ENCODE data around the gene LRWD1. TPM values are rescaled to one million over a fixed set of nuclear protein-coding genes. Genes with fewer than 3 reads are reported as not detected.
"Not testable (repeated sequence)": the region's sequence is repeated elsewhere in the genome, so short reads cannot be mapped to it uniquely, and the experiment has no call there.

The LRWD1 gene
- total and polyA plus RNA-seq, 12 donors, result 7.3 to 48.9 (median 24.4) TPM

GRCh38 chr7:102471791-102472125 lies 7.0 kb downstream of the LRWD1 start:
- H3K36me3 ChIP-seq (replicated peaks in 1 of 2), result peaks cover 0 to 22% of the 10 kb centered on the region in 2 donors
- no peaks in the 10 kb centered on the region for H3K9me3 ChIP-seq (replicated peaks in 1 of 3)
- TF ChIP-seq POLR2A (IDR thresholded peaks at IDR 0.05) (no peak), CTCF (IDR thresholded peaks at IDR 0.05) (no peak)
- WGBS, 4 donors, result 60 to 92% (median 88%) methylated on average over 1 to 6 of the region's 6 CpGs
- intact Hi-C loops (cut with DNase I), result no loop called here
- no peak overlapping the region for H3K27ac ChIP-seq
- peaks cover 8 to 21% of the 10 kb centered on the region in 2 donors for H3K4me1 ChIP-seq (replicated peaks in 1 of 2)
- no peak overlapping the region for H3K4me3 ChIP-seq
- DNase-seq, result peak in 3 of 7 donors; percentile 0 to 11 (median 4)
- no peaks in the 10 kb centered on the region for H3K27me3 ChIP-seq

GRCh38 chr7:102472126-102473041 lies 7.6 kb downstream of the LRWD1 start:
- Histone ChIP-seq H3K4me3 (no peak overlapping the region), H3K36me3 (replicated peaks in 1 of 2) (peaks cover 0 to 22% of the 10 kb centered on the region in 2 donors), H3K27ac (no peak overlapping the region), H3K9me3 (replicated peaks in 1 of 3) (no peaks in the 10 kb centered on the region), H3K4me1 (replicated peaks in 1 of 2) (peaks cover 8 to 18% of the 10 kb centered on the region in 2 donors), H3K27me3 (no peaks in the 10 kb centered on the region)
- DNase-seq, result peak in 4 of 7 donors; percentile 7 to 51 (median 20)
- TF ChIP-seq CTCF (IDR thresholded peaks at IDR 0.05) (no peak), POLR2A (IDR thresholded peaks at IDR 0.05) (no peak)
- intact Hi-C loops (cut with DNase I), result no loop called here
- 75 to 91% (median 80%) methylated on average over 7 to 31 of the region's 31 CpGs for WGBS, 4 donors

GRCh38 chr7:102473271-102473991 lies 8.6 kb downstream of the LRWD1 start:
- Histone ChIP-seq H3K27me3 (no peaks in the 10 kb centered on the region), H3K4me3 (no peak overlapping the region), H3K9me3 (replicated peaks in 1 of 3) (no peaks in the 10 kb centered on the region), H3K27ac (no peak overlapping the region), H3K36me3 (replicated peaks in 1 of 2) (peaks cover 0 to 22% of the 10 kb centered on the region in 2 donors), H3K4me1 (replicated peaks in 1 of 2) (peaks cover 8 to 11% of the 10 kb centered on the region in 2 donors)
- intact Hi-C loops (cut with DNase I), result no loop called here
- peak in 5 of 7 donors; percentile 5 to 50 (median 30) for DNase-seq
- WGBS, 4 donors, result 79 to 91% (median 84%) methylated on average over 14 to 23 of the region's 23 CpGs
- TF ChIP-seq POLR2A (IDR thresholded peaks at IDR 0.05), result no peak
- no peak for TF ChIP-seq CTCF (IDR thresholded peaks at IDR 0.05)

- WGBS, 4 donors, result 85 to 88% methylated on average over 8 to 9 of the region's 14 CpGs; no CpG with 5 or more reads in 2 of the 4 donors
- peaks cover 0 to 22% of the 10 kb centered on the region in 2 donors for H3K36me3 ChIP-seq (replicated peaks in 1 of 2)
- H3K27me3 ChIP-seq; H3K9me3 ChIP-seq (replicated peaks in 1 of 3); intact Hi-C loops (cut with DNase I); H3K27ac ChIP-seq; H3K4me3 ChIP-seq; H3K4me1 ChIP-seq (replicated peaks in 1 of 2): not testable (repeated sequence)
- peak in 5 of 7 donors; percentile 0 to 39 (median 5) for DNase-seq
Observed at GRCh38 chr7:102474116-102474515, 9.3 kb downstream of the LRWD1 start.

GRCh38 chr7:102474736-102475435 lies 10.1 kb downstream of the LRWD1 start:
- 78 to 90% (median 80%) methylated on average over 1 to 9 of the region's 19 CpGs for whole genome bisulfite sequencing, 4 donors
- H3K27me3 ChIP-seq; H3K4me3 ChIP-seq; intact Hi-C loops (cut with DNase I); H3K4me1 ChIP-seq (replicated peaks in 1 of 2); H3K9me3 ChIP-seq (replicated peaks in 1 of 3): not testable (repeated sequence)
- peak in 6 of 7 donors; percentile 10 to 49 (median 35) for DNase-seq
- Histone ChIP-seq H3K27ac (peak overlapping the region in 1 of 5 donors; percentile 22), H3K36me3 (replicated peaks in 1 of 2) (peaks cover 0 to 22% of the 10 kb centered on the region in 2 donors)
